NCI-H2196 treated with DMSO at 0.1 percent for 48 hours (cell line): ENCODE measurements around the gene DNAJC27.
"Not testable (repeated sequence)": the region's sequence is repeated elsewhere in the genome, so short reads cannot be mapped to it uniquely, and the experiment has no call there.

Experiments used
- DNase-seq: peaks from one replicate; lab custom pipeline; 2025; ENCODE audit not compliant: unreplicated experiment; lab: John Stamatoyannopoulos, UW

DNAJC27 gene

DNA sequence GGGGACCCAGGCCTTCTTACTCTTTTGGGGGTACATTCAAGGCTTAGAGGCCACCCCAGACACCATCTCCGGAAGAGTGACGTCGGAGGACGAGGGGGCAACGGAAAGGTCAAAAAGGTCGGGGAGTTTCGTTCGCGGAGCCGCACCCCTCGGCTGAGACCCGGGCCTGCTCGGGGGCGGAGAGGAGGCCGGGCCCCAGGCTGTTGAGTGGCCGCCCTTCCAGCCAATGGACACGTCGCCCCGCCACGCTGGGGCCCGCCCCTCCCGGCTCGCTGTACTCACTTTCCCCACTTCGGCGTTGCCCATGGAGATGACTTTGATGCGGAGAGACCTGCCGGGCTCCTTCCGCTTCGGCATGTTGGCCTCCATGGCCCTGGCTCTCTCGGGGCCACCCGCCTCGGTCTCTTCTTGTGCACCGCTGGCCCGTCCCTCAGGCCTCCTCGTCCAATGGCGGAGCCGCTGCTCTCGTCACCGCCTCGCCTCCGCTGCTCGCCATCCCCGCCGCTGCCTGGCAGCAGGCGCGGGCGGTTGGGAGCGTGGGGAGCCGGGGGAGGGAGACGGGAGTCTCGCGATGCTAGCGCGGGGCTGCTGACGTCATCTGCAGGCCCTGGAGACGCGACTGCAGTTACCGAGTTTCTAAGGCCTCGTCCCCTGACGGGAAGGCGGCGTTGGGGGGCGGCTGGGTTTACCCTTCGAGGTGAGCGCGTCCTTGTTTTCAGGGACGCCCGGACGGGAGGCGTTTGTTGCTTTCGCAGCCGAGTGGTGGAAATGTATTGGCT lies at the start of gene DNAJC27:
TSS of gene DNAJC27 (minus strand) at position 420 of the 779 bp plus-strand sequence. CDS start at position 369, 51 bp downstream.
- DNase-seq = peak; percentile 92

DNA sequence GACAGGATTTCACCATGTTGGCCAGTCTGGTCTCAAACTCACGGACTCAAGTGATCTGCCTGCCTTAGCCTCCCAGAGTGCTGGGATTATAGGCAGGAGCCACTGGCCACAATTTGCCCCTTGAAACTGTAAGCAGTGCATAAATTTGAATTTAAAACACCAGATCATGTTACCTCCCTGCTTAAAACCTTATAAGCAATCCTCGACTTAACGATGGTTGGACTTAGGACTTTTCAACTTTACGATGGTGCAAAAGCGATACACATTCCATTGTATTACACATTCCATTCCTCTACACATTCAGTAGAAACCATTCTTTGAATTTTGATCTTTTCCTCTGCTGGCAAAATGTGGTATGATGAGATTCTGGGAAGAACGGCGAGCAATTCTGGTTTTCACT lies 46.9 kb upstream of the DNAJC27 start:
- DNase-seq = no peak

DNA sequence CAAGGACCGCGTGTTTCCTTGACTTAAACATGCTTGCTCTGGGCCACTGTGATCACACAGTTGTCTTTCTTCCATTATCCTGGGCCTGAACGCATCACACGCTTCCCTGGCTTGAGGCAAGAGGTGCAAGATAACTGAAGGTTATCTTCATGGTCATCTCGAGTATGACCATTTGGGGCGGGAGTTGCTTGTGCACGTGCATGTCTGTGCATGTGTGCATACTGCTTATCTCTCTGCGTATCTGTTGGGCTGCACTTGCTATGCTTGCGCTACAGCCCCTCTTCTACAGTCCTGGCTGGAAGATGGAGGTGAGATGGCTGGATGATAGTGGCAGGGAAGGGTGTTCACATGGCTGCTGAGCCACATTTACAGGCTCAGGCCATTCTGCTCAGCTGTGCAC lies 42.9 kb upstream of the DNAJC27 start:
- DNase-seq = no peak

DNA sequence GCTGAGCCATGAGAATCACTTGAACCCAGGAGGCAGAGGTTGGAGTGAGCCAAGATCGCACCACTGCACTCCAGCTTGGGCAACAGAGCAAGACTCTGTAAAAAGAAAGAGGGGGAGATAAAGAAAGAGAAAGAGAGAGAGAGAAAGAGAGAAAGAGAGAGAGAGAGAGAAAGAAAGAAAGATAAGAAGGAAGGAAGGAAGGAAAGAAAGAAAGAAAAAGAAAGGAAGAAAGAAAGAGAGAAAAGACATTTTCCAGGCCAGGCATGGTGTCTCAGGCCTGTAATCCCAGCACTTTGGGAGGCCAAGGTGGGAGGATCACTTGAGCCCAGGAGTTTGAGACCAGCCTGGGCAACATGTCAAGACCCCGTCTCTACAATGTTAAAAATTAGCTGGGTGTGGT lies 39.6 kb upstream of the DNAJC27 start:
- DNase-seq = not testable (repeated sequence)

DNA sequence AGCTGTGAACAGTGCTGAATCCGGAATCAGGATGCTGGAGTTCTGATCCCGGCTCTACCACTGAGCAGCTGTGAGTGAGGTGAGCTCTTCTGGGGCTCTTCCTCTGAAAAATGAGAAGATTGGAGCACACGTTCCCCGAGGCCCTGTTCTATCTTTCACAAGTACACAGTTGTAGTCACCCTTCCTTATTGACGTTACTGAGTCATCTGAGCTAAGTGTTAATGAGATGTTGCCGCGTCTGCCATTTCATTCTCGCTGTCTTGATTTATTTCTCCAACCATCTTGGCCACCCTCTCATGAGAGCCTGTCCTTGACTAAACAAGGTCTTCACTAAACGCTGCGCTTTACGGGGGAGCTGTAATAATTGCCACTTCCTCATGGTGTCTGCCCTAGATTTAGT lies 38.2 kb upstream of the DNAJC27 start:
- no peak for DNase-seq

DNA sequence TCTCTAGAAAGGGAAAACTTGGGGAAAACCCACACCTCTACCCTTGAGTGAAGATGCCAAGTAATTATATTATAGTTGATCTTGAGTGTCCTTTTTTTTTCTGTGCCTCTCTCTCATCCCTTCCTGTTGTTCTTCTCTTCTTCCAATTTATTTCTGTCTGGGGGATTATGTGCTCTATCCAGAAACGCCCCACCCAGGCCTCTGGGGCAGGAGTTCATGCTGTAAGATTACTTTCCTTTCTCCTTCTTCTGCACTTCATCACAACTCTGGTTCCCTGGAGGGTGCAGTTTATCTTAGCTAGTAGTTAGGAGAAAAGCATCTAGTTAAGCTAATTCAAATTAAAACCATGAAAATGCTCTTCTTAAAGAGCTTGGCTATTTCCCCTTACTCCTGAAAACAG lies 30.3 kb upstream of the DNAJC27 start:
- no peak for DNase-seq

DNA sequence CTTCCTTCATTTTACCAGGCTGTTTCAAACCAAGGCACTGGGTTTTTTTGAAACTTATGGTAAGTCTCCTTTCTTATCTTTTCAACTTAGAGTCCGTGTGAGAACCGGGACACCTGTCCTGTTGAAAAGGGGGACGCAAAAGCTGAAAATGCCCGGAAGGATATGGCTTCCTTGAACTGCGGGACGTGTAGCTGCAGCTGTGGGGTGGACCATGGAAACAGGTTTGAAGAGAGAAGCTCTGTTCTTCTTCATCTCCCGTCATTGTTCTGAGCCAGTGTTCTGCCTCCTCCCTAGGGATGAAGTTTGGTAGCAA lies 29.5 kb upstream of the DNAJC27 start:
- DNase-seq = no peak

DNA sequence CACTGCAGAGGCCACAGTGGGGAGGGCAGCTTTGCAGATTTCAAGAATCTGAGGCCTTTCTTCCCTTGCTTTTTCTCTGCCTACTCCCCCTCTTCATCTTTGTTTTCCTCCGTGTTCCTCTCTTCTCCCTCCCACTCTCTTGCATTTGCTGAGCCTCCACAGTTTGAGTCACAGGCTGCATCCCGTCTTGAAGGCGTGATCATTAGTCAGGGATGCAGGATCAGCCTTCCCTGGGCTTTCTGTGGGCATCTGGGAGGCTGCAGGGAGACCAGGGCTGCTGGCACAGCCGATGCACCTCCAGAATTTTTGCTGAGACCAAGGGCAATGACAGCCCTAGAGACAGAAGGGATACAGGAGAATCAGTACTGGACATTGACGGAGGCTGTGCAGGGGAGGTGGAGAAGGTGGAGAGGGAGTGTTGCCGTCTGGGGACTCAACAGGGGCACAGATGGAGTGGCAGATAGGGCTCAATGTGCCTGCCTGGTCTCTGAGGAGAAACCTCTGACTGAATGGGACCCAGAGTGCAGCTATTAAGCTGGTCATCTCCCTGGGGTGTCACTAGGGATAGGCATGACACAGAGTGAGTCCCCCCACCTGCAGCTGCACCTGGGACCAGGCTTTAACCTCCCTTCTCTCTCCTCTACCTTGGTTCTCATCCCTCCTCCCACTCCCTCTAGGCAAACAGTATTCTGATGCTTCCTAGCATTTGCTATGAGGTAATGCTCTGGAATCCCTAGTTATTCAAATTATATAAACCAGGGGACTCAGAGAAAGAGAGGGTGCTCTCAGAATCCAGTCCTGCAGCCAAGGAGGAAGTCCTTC lies 29.0 kb upstream of the DNAJC27 start:
- DNase-seq = no peak

DNA sequence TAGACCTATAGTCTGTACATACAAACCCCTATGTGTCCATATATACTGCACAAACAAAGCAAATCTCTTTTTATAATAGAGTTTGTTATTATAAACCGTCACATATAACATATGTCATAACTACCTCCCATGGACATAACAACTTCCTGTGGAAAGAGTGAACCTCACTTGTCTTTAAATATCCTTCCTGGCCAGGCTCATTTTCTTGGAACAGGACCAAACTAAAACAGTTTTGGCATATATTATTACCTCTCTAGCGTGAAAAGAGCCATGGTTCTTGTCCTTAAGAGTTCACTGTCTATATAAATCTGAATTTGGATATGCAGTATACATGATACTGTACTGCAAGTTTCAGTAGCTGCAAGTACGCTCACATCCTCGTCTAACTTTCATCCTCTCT lies 28.3 kb upstream of the DNAJC27 start:
- DNase-seq = no peak

DNA sequence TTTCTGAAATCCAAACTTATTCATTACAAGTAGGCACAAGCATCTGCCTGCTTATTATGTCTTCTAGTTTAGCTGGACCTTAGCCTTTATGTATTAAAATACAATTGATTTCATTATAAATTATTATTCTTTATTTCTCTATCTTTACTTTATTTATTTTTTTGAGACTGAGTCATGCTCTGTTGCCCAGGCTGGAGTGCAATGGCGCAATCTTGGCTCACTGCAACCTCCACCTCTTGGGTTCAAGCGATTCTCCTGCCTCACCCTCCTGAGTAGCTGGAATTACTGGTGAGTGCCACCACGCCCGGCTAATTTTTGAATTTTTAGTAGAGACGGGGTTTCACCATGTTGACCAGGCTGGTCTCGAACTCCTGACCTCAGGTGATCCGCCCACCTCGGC lies 27.3 kb upstream of the DNAJC27 start:
- not testable (repeated sequence) for DNase-seq

DNA sequence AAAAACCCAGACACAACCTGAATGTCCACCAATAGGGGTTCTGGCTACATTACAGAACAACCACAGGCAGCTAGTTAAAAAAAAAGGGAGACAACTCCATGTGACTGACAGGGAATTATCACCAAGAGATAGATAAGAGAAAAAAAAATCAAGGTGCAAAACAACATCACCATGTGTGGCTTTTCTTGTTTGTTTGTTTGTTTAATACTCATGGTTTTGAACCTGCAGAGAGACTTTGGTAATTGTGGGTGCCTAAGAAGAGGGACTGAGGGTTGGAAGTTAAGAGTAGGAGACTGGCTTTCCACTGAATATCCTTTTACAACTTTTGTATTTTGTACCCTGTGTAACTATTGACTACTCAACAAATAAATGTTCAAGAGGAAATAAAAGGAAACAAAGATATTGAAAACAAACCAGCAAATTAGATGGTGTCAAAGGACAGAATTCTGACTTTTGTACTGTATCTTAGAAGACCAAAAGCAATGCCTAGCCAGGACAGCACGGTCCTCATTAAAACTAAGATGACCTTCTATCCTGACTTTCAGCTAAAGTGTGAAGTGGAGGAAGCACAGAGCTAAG lies 22.5 kb upstream of the DNAJC27 start:
- no peak for DNase-seq

DNA sequence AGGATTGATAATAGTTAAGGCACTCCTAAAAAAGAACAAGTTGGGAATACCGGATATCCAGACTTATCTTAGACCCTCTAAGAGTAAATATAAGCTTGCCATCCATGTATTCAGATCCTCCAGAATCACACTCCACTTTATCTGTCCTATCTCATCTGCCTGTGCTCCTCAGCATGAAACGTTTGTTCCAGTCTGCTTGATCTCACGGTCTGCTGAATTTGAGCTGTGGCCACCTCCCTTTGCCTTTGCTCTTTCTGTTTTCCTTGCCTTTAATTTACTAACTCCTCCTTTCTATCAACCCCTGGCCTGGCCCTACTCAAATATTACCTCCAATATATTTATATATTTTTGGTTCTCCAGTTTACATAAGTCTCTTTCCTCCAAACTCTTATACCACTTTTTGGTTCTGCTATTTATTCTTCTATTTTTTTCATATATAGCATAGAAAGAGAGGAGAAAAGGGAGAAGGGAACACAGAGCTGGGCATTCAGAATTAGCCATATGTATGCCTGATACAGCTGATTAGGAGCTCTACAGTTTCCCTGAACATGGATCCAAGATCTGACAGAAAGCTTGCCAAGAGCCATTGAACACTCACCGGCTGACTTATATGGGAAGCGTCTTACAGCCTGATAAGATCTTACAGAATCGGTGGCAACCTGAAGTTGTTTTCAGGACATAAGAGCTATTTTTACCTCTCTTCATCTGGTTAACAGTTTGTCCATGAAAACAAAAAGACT lies 21.8 kb upstream of the DNAJC27 start:
- no peak for DNase-seq

DNA sequence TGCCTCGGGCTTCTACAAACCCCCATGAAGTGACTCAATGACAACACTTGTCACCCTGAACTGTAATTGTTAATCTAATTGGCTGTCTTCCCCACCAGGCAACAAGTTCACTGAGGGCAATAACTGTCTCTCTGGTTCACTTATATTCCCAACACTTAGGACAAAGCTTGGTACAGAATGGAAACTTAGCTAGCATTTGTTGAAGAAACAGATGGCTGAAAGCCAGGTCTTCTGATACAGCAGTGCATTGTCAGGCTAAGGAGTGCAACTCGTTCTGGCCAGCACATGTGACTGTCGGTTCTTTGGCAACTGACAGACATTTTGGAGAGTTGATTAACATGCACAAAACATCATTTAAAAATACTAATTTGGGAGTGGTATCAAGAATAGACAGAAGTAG lies 14.6 kb upstream of the DNAJC27 start:
- no peak for DNase-seq

DNA sequence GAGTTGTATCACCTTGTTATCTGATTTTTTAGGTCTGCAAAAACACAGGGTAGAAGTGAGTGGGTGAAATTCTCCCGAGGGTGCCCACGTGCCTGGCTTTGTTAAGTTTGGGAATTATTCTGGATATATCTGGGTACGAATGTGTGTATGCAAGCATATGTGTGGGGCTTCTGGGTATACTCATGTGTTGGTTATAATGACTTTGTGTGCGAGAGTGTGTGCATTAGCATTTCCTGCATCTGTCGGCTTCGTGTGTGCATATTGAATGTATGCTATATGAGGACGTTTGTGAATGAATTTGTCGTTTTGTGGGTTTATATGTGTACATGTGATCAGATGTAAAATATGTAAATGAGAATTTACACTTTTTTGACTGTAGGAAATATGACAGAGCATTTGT lies 13.8 kb upstream of the DNAJC27 start:
- DNase-seq = no peak

DNA sequence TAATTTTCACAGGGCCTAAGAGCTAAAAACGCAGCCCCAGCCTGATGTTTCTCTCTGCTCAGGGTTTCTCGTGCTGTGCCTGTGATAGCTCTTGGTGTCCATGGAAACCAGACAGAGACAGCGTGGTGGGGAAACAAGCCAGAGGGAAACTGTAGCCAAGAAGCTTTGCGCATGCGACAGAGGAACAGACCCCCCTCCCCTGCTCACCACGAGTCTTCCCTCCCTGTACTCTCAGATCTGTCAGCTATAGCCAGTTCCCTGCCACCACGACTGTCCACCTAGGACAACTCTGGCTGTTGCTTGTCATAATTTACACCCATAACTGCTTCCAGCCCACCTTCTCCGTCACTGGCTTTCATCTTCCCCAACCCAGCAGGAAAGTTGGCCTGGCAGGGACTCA lies 13.2 kb upstream of the DNAJC27 start:
- no peak for DNase-seq

DNA sequence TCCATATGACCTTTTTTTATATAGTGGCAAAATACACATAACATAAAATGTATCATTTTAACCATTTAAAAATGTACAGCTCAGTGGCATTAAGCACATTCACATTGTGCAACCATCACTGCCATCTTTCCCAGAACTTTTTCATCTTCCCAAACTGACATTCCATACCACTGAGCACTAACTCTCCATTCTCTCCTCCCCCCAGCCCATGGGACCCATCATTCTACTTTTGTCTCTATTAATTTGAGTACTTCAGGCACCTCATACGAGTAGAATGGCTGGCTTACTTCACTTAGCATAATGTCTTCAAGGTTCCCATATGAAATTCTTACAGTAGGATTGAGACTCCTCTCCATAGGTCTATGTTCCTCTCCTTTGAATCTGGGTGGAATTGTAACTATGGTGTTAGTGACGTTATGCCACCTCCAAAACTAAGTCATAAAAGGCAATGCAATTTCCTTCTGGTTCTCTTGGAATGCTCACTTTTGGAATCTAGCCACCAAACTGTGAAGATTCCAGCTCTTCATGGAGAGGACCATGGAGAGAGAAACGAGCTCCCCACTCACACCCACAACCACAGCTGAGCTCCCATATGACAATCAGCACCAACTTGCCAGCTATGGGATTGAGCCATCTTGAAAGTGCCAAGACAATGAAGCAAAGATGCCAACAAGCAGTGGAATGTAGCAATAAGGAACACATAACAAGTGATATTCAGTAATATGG lies 9.8 kb upstream of the DNAJC27 start:
- no peak for DNase-seq

DNA sequence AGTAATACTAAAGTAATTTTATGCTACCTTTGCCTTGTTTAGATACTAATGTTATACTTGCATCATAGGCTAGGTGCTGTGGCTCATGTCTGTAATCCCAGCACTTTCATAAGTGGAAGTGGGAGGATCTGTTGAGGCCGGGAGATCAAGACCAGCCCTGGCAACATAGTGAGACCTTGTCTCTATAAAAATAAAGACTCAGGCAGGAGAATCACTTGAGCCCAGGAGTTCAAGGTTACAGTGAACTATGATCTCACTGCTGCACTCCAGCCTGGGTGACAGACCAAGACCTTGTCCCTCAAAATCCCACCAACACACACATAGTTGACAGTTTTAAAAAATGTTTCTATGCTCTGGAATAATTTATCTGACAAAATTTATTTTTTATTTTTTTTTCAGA lies 6.9 kb upstream of the DNAJC27 start:
- DNase-seq = no peak

DNA sequence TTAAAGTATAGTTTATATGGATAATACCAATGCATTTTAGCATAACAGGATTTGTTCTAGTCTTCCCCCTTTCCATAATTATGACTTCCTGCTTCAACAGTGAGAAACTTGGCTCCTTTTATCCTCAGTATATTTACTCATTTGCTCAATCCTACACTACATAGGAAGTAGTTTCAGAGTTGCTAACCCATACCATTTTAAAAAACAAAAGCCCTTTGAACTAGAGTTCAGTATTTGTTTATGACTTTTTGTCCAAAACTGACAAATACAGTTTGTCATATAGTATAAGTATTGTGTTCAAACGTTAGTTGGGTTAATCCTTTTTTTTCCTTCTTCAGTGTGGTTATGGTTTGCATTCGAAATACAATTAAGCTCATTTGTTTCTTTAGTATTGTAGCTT lies 5.9 kb upstream of the DNAJC27 start:
- DNase-seq = no peak

DNA sequence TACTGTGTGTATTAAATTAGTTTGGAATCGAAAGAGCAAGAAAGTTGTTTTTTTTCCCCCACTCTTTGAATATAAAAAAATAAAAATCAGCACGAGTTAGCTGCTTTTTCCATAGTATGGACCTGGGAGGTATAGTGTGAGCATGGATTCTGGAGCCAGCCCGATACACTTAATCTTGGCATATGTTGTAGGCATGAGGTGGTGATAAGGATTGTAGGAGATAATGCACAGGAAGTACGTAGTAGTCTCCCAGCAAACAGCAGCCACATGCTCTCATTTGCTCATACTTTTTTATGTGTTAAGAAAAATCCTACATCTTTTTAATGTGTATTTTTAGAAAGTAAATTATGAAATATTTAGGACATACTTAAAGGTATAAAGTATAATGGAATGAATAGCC lies 2.1 kb upstream of the DNAJC27 start:
- no peak for DNase-seq

DNA sequence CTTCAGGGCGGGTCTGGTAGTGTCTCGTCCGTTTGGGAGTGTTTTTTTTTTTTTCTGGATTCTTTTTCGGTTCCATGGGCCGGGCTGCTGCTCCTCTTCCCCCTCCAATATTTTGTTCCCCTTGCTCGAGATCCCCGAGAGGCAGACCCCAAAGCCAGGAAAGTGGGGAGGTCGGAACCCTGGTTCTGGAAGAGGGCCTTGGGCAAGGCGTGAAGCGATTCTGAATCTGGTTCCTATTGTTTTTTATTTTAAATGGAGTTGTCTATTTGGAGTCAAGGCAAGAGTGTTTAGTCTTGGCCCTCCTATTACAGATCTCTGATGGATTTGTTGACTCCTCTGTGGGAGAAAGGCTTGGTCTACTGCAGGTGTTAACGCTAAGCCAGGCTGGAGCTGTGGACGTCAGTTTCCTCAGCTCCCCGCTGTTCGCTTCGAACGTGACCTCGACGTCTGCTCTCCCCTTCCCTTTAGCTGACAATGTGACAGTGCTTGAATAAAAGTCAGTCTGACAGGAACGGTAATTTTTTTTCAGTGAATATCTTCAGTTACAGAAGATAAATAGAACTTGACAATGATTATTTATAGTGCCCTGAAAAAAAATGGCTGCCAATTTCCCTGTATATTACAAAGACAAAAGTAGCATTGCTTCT lies 683 bp upstream of the DNAJC27 start:
- DNase-seq = no peak

DNA sequence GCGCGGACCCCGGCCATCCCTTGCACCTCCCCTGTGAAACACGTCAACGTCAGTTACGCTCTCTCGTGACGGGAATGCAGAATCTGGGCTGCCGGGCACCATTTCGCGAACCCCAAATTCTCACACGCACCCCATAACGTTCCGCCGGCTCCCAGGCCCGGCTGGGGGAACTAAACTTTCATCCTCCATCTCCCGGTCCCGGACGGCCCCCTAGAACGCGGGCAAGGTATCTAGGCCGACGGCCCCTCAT lies 544 bp downstream of the DNAJC27 start:
- no peak for DNase-seq
